NCI-H345 (cell line): ENCODE results near the gene GRIN2A.

Source experiments
- DNase-seq: peaks from one replicate; lab custom pipeline; 2025; lab: John Stamatoyannopoulos, UW

The GRIN2A gene

GRCh38 chr16:9757687-9758086 lies 424.5 kb downstream of the GRIN2A start:
- DNase-seq = no peak

- no peak for DNase-seq
These were observed 425.8 kb downstream of the GRIN2A start for GRCh38 chr16:9756434-9756833.

- DNase-seq = no peak
These were observed 427.1 kb downstream of the GRIN2A start for GRCh38 chr16:9755081-9755480.

- DNase-seq = no peak
These were observed 440.5 kb downstream of the GRIN2A start for GRCh38 chr16:9741776-9742175.

GRCh38 chr16:9739301-9739700 lies 442.9 kb downstream of the GRIN2A start:
- no peak for DNase-seq

- no peak for DNase-seq
These were observed 443.5 kb downstream of the GRIN2A start for GRCh38 chr16:9738690-9739089.

GRCh38 chr16:9736547-9736946 lies 445.7 kb downstream of the GRIN2A start:
- no peak for DNase-seq

- no peak for DNase-seq
These were observed 459.1 kb downstream of the GRIN2A start for GRCh38 chr16:9723136-9723535.

- DNase-seq = no peak
These were observed 468.3 kb downstream of the GRIN2A start for GRCh38 chr16:9713907-9714306.

- DNase-seq = no peak
These were observed 469.1 kb downstream of the GRIN2A start for GRCh38 chr16:9713156-9713555.

- DNase-seq = no peak
These were observed 473.1 kb downstream of the GRIN2A start for GRCh38 chr16:9708972-9709620.

- no peak for DNase-seq
These were observed 475.9 kb downstream of the GRIN2A start for GRCh38 chr16:9706217-9706836.

GRCh38 chr16:9703731-9704130 lies 478.5 kb downstream of the GRIN2A start:
- no peak for DNase-seq
